ENCODE measurements around the gene ZFYVE9.
"Not testable (repeated sequence)": the region's sequence is repeated elsewhere in the genome, so short reads cannot be mapped to it uniquely, and the experiment has no call there.

GRCh38 chr1:52206686-52207085 lies 64.8 kb downstream of the ZFYVE9 start:
- TF ChIP-seq ADNP (tag; IDR thresholded peaks at IDR 0.05); NR2C1 (IDR thresholded peaks at IDR 0.05); NR2C1 (tag; IDR thresholded peaks at IDR 0.05); NR2F6 (CRISPR knock-in tag; IDR thresholded peaks at IDR 0.05); ELK1 (CRISPR knock-in tag; IDR thresholded peaks at IDR 0.05); RAD21 (CRISPR knock-in tag; conservative IDR thresholded peaks at IDR 0.05 in 1 of 2, IDR thresholded peaks at IDR 0.05 in 1 of 2); MAFF (IDR thresholded peaks at IDR 0.05; ENCODE audit: low read length); CTCF (IDR thresholded peaks at IDR 0.05 in 2 of 3, conservative IDR thresholded peaks at IDR 0.05 in 1 of 3; ENCODE audit: insufficient read depth in 2 of 3, low read depth in 1 of 3, low read length in 3 of 3); RAD51 (IDR thresholded peaks at IDR 0.05; ENCODE audit: borderline replicate concordance, low read depth); POLR2G (IDR thresholded peaks at IDR 0.05; ENCODE audit: low read depth, low read length); ZNF717 (CRISPR knock-in tag; IDR thresholded peaks at IDR 0.05); ZBTB43 (CRISPR knock-in tag; IDR thresholded peaks at IDR 0.05); SMC3 (conservative IDR thresholded peaks at IDR 0.05; ENCODE audit: insufficient read depth, low read depth, low read length); CEBPB (tag; IDR thresholded peaks at IDR 0.05): not testable (repeated sequence)

Data from K562 (cell line).